ENCODE data around the gene B4GALNT1.

DNA sequence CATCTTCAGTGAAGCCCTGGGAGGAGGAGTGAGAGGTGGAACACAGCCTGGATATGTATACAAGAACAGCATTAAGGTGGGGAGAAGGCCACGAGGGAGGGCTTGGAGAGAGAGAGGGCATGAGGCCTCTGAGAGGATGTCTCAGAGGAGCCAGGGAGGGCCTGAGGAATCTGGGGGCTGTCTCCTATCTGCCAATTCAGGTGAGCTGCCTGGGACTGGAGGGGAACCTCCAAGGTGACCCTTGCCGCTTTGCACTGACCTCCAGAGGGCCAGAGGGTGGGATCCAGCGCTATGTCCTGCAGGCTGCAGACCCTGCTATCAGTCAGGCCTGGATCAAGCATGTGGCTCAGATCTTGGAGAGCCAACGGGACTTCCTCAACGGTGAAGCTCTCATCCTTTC is 17.4 kb downstream of the B4GALNT1 start:
- no peak for TF ChIP-seq CTCF (IDR thresholded peaks at IDR 0.05)
- TF ChIP-seq POLR2A (IDR thresholded peaks at IDR 0.05), result no peak

All from body of pancreas (tissue), 4 donors.